GM12875 (cell line): ENCODE measurements around the gene MRNIP.

Source experiments
- H3K4me3 ChIP-seq: one replicate; pipeline ENCODE4 v1.5.1; 2011; ENCODE audit warnings: low read depth, low read length, control low read depth
- TF ChIP-seq, protein P1 (sequence below): IDR thresholded peaks from 2 replicates; pipeline ENCODE4 v1.5.1; 2011; ENCODE audit warnings: low read depth, mild to moderate bottlenecking, control low read depth, inconsistent platforms, low read length, moderate library complexity, borderline replicate concordance; ENCODE audit not compliant: insufficient read depth

Gene MRNIP

GRCh38 chr5:179824745-179825112, 33.9 kb downstream of the MRNIP start:
- TF ChIP-seq, protein P1, sequence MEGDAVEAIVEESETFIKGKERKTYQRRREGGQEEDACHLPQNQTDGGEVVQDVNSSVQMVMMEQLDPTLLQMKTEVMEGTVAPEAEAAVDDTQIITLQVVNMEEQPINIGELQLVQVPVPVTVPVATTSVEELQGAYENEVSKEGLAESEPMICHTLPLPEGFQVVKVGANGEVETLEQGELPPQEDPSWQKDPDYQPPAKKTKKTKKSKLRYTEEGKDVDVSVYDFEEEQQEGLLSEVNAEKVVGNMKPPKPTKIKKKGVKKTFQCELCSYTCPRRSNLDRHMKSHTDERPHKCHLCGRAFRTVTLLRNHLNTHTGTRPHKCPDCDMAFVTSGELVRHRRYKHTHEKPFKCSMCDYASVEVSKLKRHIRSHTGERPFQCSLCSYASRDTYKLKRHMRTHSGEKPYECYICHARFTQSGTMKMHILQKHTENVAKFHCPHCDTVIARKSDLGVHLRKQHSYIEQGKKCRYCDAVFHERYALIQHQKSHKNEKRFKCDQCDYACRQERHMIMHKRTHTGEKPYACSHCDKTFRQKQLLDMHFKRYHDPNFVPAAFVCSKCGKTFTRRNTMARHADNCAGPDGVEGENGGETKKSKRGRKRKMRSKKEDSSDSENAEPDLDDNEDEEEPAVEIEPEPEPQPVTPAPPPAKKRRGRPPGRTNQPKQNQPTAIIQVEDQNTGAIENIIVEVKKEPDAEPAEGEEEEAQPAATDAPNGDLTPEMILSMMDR: no peak

GRCh38 chr5:179823937-179824744, 34.5 kb downstream of the MRNIP start:
- no peak overlapping the region for H3K4me3 ChIP-seq
- TF ChIP-seq, protein P1: no peak

More at GRCh38 chr5:179824745-179825112, 33.9 kb downstream of the MRNIP start:
- no peak overlapping the region for H3K4me3 ChIP-seq

GRCh38 chr5:179822444-179822990, 36.1 kb downstream of the MRNIP start:
- H3K4me3 ChIP-seq: no peak overlapping the region
- TF ChIP-seq, protein P1: no peak

DNA sequence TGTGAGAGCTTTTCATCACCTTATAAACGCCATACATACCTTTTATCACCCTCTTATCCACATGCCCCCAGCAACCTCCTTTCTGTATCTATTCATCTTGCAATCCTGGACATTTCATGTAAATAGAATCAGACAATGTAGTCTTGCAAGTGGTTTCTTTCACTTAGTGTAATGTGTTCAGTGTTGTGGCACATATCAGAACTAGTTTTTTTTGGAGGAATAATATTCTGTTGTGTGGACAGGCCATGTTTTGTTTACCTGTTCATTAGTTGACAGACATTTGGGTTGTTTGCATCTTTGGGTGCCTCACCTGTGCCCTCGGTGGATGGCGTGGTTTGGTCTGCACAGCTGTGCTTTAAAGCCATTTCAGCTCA, 36.6 kb downstream of the MRNIP start:
- H3K4me3 ChIP-seq: no peak overlapping the region
- TF ChIP-seq, protein P1: no peak

- TF ChIP-seq, protein P1: no peak
- peak overlapping the region; percentile 90 for H3K4me3 ChIP-seq
These were observed 37.1 kb downstream of the MRNIP start for GRCh38 chr5:179821298-179822058.

- peak within 1 kb of the TSS; percentile 90 for H3K4me3 ChIP-seq
- TF ChIP-seq, protein P1: no peak
These were observed 37.9 kb downstream of the MRNIP start, which contains the start of gene SQSTM1 for GRCh38 chr5:179820483-179821297. Gene SQSTM1, plus strand, starts transcription at chr5:179820905. Its CDS starts 32 bp downstream, at chr5:179820937.
